Activated CD4-positive, alpha-beta T cell treated with anti-CD3 and anti-CD28 coated beads for 48 hours (primary cell): ENCODE measurements around the gene TGFBI.

Experiments
- DNase-seq: peaks from one replicate; pipeline ENCODE4 v3.0.0-alpha.2; 2020

Gene TGFBI

GRCh38 chr5:136066661-136067271 is 38.0 kb downstream of the TGFBI start:
- DNase-seq = no peak

DNA sequence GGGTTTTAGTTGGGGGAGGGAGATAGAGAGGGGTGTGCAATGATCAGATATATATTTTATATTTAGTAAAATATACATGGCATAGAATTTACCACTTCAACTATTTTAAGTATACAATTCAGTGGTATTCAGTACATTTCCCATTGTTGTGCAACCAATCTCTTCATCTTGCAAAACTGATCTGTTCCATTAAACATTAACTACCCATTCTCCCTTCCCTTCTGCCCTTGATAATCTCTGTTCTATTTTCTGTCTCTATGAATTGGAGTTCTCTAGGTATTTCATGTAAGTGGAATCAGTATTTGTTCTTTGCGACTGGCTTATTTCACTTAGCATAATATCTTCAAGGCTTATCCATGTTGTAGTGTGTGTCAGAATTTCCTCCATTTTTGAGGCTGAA is 38.6 kb downstream of the TGFBI start:
- DNase-seq = no peak

DNA sequence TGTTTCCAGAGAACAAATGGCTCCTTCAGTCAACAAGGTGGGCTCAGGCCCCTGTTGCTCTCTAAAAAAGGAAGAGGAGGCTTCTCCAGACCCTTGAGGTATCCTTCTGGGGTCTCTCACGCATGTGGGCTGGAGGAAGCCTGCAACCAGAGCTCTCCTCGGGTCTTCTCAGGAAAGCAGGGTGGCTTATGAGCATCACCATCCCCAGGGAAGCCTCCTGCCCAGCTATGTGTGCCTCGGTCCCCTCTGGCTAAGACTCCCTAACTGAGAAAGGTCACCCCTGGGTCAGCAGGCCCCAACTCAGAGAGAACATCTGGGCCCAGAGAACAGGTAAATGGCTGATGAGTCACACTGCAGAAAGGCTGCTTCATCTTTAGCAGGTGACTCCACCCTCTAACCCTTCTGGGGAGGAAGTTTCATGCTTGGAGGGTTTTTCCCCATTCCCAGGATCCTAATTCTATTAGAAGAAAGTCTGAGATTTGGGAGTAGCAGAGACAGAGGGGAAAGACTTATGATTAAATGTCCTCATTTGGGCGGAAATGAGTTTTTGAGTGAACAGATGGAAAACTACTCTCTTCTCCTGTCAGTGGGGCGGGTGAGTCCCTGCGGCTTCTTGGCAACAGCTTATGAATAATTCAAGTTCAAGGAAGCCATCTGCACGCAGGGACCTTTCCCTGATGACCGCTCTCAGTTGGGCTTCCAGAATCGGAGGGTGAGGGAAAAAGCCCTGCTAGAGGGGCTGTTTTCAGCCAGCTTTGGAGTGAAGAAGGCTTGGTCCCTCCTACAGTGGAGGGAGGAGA is 41.9 kb downstream of the TGFBI start:
- DNase-seq = no peak

DNA sequence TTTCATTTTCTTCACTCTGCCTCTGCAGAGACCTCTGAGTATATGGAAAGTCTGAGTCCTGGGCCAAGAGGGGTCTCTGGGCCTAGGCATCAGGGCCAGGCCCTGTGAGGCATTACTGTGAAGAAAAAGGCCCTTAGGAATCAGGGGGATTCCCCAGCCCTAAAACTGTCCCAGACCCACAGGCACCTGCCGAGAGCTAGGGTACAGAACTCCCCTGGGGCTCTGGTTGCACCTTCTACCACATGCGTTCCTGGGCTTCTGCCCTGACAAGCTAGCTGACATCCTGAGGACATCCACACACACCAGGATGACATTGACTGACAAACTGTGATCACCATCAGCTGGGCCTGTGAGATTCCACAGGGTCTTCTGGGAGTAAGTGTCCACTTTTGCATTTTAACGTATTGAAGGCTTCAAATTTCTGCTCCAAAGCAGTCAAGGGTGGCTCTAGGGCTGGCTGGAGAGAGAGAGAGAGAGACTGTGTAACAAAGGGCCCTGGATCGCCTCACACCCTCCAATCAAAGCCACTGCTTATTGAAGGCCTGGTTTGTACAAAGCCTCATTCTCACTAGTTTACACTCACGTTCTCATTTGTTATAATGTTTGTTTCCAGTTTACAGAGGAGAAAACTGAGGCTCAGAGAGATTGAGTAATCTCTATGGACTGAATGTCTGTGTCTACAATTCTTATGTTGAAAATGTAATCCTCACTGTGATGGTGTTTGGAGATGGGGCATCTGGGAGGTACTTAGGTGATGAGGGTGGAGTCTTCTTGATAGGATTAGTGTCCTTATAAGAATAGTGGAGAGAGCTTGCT is 45.1 kb downstream of the TGFBI start:
- DNase-seq = no peak

GRCh38 chr5:136075466-136075891 is 46.7 kb downstream of the TGFBI start:
- DNase-seq = no peak

DNA sequence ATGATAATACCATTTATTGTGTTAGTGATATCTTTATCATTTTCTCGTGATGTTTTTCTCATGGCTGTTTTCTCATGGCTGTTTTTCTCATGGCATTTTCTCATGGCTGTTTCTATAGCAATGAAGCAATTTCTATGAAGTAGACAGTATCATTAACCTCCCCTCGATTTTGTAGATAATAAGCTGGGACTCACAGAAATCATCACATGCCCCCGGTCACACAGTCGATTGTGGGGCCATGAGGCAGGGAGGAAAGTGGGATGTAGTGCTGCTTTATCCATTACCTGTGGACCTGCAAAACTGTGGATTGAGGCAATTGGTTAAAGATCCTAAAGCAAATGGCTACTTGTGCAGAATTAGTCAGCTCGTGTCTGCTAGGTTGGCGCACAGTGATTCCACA is 47.3 kb downstream of the TGFBI start:
- no peak for DNase-seq

DNA sequence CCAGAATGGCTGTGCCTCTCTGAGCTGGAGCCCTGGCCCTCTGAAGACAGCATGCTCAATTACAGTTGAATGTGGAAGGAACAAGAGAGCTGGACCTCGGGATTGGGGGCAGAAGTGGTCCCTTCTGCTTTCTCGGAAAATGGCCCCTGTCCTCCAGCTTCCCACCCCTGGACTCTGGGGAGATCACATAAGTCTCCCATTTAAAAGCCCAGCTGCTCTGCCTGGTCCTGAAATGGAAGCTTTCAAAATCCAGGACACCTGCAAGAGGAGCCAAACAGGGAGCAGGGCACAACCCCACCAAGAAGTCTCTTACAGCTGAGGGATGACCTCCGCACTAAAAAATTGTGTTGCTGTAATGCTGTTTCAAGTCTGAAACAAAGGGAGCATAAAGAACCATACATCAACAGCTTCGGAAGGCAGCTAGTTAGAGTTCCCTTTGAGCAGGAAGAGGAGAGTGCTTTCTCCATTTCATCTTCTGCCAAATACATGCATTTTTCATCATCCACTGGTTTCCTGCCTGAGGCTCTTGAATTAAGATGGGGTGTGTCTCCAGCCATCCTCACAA is 48.2 kb downstream of the TGFBI start:
- DNase-seq = no peak

- no peak for DNase-seq
These were observed 50.6 kb downstream of the TGFBI start for GRCh38 chr5:136079195-136079985.

DNA sequence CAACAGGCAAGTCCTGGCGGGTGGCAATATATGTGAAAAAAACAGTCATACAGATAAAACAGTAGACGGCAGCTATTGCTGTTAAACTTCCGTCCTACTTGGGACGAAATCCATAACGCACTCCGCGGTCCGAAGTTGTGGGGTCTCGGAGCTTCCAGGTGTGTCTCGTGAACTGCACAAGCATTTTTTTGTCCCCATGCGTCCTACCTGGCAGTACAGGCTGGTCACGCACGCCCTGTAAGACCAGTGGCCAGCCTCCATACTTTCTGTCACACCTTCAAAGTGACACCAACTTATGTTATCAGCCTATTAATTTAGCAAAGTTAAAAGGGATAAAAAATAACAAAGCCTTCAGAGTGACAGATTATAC is 51.3 kb downstream of the TGFBI start:
- no peak for DNase-seq

GRCh38 chr5:136080483-136081216 is 51.9 kb downstream of the TGFBI start:
- DNase-seq = peak; percentile 77

DNA sequence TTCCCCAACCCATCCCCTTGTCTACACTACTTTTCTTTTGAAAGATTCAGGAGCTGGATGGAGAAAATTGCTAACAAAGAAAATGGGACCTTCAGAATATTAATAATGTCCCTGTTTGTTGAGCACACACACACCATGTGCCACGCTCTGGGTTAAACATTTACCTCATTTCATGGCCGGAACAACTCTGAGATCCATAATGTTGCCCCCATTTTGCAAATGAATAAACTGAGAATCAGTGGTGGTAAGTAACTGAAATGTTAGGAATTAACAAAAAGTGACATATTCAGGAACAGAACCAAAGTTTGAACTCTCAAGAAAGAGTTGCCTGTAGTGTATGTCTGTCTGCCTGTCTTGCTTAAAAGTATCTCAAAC is 52.4 kb downstream of the TGFBI start:
- DNase-seq = no peak

- DNase-seq = peak; percentile 73
These were observed 53.8 kb downstream of the TGFBI start for GRCh38 chr5:136082390-136083193.

- DNase-seq = no peak
These were observed 55.9 kb downstream of the TGFBI start for GRCh38 chr5:136084698-136085097.

GRCh38 chr5:136086783-136087566 is 58.2 kb downstream of the TGFBI start:
- no peak for DNase-seq

GRCh38 chr5:136087961-136088871 is 59.4 kb downstream of the TGFBI start:
- DNase-seq = no peak

GRCh38 chr5:136089791-136090190 is 61.0 kb downstream of the TGFBI start:
- no peak for DNase-seq

GRCh38 chr5:136090319-136090718 is 61.5 kb downstream of the TGFBI start:
- DNase-seq = no peak

GRCh38 chr5:136094189-136094912 is 65.6 kb downstream of the TGFBI start:
- DNase-seq = no peak
